PC-3 (cell line): Measurements from ENCODE around the gene MALL.
"Not testable (repeated sequence)": the region's sequence is repeated elsewhere in the genome, so short reads cannot be mapped to it uniquely, and the experiment has no call there.

Experiments
- EZH2 ChIP-seq: fragments of 300-600 bp; sonication (generic); IDR thresholded peaks from one replicate; pipeline ENCODE4 v1.6.1; 2017; ENCODE audit warnings: antibody characterized with exemption, mild to moderate bottlenecking, low read length; ENCODE audit not compliant: unreplicated experiment
- EZH2phosphoT487 ChIP-seq: fragments of 300-600 bp; sonication (generic); IDR thresholded peaks from 2 replicates; pipeline ENCODE4 v1.6.1; 2018; ENCODE audit warnings: mild to moderate bottlenecking, antibody characterized with exemption, low read length, borderline replicate concordance
- TF ChIP-seq, protein P1 (sequence below): fragments of 300-600 bp; sonication (generic); conservative IDR thresholded peaks from 2 replicates; pipeline ENCODE4 v1.5.1; 2017; ENCODE audit warnings: antibody characterized with exemption, low read depth, mild to moderate bottlenecking, low read length

DNA sequence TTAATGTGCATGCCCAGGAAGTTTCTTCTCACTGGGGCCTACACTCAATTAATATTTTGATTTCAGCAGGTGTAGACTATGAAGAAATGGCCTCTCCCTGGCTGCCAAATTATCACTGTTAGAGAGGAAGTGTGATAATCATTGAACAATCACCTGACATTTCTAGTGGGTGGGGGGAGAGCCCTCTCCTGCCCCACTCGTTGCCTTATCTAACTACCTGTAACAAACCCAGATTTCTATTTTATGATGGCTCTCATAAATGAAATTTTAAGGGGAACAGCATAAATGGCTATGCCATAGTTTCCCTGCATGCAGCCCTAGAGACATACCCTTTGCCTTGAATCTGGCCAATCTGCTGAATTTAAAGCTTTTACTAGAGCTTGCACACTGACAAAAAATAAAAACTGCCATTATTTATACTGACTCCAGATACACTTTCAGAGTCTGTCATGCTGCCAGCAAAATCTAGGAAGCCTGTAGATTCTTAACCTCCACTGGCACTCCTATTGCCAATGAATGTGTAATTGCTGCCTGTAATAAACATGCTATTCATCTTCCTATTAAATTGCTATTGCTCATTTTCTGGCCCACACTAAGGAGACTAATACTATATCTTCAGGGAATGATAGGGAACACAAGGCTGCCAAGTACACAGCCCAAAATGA is 55.8 kb downstream of the MALL start:
- not testable (repeated sequence) for TF ChIP-seq EZH2, EZH2phosphoT487
- TF ChIP-seq, protein P1, sequence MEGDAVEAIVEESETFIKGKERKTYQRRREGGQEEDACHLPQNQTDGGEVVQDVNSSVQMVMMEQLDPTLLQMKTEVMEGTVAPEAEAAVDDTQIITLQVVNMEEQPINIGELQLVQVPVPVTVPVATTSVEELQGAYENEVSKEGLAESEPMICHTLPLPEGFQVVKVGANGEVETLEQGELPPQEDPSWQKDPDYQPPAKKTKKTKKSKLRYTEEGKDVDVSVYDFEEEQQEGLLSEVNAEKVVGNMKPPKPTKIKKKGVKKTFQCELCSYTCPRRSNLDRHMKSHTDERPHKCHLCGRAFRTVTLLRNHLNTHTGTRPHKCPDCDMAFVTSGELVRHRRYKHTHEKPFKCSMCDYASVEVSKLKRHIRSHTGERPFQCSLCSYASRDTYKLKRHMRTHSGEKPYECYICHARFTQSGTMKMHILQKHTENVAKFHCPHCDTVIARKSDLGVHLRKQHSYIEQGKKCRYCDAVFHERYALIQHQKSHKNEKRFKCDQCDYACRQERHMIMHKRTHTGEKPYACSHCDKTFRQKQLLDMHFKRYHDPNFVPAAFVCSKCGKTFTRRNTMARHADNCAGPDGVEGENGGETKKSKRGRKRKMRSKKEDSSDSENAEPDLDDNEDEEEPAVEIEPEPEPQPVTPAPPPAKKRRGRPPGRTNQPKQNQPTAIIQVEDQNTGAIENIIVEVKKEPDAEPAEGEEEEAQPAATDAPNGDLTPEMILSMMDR, result not testable (repeated sequence)
